OCI-LY3 (cell line): ENCODE data around the gene MAD1L1.

Experiments
- EZH2phosphoT487 ChIP-seq: fragments of 200-600 bp; shearing (Covaris generic); IDR thresholded peaks from 2 replicates; pipeline ENCODE4 v1.6.1; 2018; ENCODE audit warnings: antibody characterized with exemption, mixed run types, low read depth
- TF ChIP-seq, protein P1 (sequence below): fragments of 200-600, 300-600 bp; sonication (generic); IDR thresholded peaks from 2 replicates; pipeline ENCODE4 v1.5.1; 2014; ENCODE audit warnings: antibody characterized with exemption, low read length, low read depth

GRCh38 chr7:1999278-1999984 lies 233.3 kb downstream of the MAD1L1 start:
- TF ChIP-seq, protein P1, sequence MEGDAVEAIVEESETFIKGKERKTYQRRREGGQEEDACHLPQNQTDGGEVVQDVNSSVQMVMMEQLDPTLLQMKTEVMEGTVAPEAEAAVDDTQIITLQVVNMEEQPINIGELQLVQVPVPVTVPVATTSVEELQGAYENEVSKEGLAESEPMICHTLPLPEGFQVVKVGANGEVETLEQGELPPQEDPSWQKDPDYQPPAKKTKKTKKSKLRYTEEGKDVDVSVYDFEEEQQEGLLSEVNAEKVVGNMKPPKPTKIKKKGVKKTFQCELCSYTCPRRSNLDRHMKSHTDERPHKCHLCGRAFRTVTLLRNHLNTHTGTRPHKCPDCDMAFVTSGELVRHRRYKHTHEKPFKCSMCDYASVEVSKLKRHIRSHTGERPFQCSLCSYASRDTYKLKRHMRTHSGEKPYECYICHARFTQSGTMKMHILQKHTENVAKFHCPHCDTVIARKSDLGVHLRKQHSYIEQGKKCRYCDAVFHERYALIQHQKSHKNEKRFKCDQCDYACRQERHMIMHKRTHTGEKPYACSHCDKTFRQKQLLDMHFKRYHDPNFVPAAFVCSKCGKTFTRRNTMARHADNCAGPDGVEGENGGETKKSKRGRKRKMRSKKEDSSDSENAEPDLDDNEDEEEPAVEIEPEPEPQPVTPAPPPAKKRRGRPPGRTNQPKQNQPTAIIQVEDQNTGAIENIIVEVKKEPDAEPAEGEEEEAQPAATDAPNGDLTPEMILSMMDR: no peak
- no peak for TF ChIP-seq EZH2phosphoT487
